ENCODE measurements around the gene DLEC1.

The DLEC1 gene

DNA sequence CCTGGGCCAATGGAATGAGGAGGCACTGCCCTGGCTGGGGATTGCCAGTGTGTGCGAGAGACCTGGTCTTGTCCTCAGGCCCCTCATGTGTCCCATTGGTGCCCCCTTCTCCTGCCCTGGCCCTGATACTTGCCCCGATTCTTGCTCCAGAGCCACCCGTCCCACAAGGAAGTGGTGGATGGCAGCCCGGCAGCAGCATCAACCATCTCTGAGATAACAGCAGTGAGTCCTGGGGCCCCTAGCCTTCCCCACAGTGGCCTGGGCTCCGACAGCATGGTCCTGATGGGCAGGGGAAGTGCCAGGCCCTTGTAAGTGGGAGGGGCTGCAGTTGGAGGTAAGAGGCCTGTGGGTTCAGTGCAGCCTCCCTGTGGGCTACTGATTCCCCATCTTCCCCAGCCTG lies 33.0 kb upstream of the DLEC1 start:
- TF ChIP-seq, protein P1, sequence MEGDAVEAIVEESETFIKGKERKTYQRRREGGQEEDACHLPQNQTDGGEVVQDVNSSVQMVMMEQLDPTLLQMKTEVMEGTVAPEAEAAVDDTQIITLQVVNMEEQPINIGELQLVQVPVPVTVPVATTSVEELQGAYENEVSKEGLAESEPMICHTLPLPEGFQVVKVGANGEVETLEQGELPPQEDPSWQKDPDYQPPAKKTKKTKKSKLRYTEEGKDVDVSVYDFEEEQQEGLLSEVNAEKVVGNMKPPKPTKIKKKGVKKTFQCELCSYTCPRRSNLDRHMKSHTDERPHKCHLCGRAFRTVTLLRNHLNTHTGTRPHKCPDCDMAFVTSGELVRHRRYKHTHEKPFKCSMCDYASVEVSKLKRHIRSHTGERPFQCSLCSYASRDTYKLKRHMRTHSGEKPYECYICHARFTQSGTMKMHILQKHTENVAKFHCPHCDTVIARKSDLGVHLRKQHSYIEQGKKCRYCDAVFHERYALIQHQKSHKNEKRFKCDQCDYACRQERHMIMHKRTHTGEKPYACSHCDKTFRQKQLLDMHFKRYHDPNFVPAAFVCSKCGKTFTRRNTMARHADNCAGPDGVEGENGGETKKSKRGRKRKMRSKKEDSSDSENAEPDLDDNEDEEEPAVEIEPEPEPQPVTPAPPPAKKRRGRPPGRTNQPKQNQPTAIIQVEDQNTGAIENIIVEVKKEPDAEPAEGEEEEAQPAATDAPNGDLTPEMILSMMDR (conservative IDR thresholded peaks at IDR 0.05; ENCODE audit: low read length), result no peak
- H3K4me3 ChIP-seq (ENCODE audit: low read length), result no peak overlapping the region
- DNase-seq (ENCODE audit: low read depth), result no peak

DNA sequence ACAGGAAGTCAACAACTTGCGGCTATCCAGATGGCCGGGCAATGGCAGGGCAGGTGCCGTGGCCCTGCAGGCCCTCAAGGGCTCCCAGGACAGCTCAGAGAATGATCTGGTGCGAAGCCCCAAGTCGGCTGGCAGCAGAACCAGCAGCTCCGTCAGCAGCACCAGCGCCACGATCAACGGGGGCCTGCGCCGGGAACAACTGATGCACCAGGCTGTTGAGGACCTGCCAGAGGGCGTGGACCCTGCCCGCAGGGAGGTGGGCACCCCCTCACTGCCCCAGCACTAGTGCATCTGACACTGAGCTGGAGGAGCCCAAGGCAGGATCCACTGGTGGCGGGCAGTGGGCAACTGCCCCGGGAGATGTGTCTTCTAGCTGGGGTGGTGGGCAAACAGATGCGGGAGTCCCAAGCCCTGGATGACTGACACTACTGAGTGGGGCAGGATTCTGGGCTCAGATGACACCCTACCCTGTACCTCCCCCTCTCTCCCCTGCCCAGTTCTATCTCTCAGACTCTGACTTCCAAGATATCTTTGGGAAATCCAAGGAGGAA lies 32.5 kb upstream of the DLEC1 start:
- no peak overlapping the region for H3K4me3 ChIP-seq (ENCODE audit: low read length)
- DNase-seq (ENCODE audit: low read depth), result no peak
- TF ChIP-seq, protein P1 (conservative IDR thresholded peaks at IDR 0.05; ENCODE audit: low read length), result no peak

DNA sequence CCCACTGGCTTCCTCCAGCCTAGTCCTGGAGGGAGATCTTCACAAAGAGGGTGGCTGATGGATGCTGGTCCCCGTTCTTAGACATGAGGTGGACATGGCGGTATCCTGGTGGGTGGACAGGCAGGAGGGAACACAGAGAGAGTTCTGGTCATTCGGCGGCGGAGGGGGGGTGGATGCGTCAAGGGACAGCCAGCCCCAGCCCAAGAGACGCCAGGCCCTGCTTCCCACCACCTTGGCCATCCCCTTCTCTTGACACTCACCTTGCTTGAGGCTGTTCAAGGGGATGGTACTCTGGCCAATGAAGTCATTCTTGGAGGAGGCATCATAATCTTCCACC lies 31.3 kb upstream of the DLEC1 start:
- DNase-seq (ENCODE audit: low read depth), result no peak
- TF ChIP-seq, protein P1 (conservative IDR thresholded peaks at IDR 0.05; ENCODE audit: low read length), result no peak
- H3K4me3 ChIP-seq (ENCODE audit: low read length), result no peak overlapping the region

DNA sequence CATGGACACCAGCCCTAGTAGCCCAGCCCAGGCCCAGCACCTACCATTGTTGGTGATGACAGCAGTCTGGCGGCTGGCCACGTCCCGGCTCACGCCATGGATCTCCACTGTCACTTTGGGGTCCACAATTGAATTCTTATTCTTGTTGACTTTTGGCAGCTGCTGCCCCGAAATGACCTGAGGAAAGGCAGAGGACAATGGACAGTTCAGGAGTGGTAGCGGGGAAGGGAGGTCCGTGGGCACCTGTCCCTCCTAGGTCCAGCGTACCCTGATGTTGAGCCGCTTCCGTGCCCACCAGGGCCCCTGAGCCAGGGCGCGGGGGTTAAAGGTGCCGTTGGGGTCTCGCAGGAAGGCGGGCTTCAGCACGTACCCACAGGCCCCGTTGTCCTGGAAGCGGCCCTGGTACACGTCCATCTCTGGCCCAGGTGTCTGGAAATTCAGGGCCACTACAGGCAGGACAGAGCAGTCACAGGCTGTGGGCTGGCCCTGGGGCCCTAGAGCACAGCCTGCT lies 30.8 kb upstream of the DLEC1 start:
- H3K4me3 ChIP-seq (ENCODE audit: low read length), result no peak overlapping the region
- DNase-seq (ENCODE audit: low read depth), result no peak
- TF ChIP-seq, protein P1 (conservative IDR thresholded peaks at IDR 0.05; ENCODE audit: low read length), result no peak

DNA sequence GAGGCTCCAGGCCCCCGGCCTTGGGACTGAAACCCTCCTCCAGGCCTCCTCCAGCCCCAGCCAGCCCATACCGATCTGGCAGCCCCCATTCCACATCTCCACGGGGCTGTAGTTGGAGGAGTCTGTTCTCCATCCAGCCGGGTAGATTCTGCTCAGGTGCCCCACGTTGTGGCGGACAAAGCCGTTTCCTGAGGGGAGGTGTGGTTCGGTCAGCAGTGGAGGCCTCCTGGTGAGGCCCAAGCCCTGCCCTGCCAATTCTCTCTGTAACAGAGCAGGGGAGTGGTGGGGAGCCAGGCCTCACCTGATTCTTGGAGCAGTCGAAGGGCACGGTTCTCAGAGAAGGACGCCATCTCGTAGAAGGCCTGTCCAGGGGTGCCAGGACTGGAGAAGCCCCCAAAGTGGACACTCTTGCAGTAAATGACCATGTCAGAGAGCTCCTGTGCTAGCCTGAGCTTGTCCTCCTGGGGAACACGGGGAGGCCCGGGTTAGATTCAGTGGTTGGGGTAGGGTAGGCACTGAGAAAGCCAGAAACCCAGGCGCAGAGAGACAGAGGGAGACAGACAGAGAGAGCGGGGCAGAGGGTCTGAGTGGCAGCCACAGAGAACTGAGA lies 29.9 kb upstream of the DLEC1 start:
- TF ChIP-seq, protein P1 (conservative IDR thresholded peaks at IDR 0.05; ENCODE audit: low read length), result no peak
- no peak overlapping the region for H3K4me3 ChIP-seq (ENCODE audit: low read length)
- no peak for DNase-seq (ENCODE audit: low read depth)

DNA sequence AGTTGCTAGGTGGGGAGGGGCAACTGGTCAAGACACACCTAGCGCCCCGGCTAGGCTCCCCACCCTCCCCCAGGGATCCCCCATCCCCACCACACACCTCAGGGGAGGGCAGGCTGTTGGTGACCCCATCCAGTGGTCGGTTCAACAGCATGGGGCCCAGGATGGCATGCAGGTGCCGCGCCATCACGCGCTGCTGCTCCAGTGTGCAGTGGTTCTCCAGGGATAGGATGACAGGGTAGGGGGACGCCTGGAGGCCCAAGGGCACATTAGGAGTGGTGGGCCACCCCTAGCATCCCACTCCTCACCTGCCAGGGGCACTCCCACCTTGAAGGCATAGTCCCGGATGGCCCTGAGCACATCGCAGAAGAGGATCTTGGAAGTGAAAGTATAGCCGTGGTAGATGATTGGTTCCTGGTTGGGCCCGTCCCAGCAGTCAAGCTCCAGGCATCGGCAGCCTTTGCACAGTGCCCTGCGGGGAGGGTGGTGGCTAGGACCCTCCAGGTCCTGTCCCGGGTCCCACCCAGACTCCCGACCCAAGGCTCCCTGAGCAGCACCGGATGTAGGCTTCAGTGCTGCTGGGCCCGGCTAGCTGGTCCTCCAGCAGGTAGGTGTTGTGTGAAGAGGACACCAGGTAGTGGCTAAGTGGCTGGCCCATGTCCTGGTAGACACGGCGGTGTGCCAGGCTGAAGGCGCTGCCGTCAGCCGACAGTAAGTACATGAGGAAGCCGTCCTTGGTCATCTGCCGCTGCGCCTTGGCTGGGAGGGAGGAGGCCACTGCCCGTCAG lies 29.0 kb upstream of the DLEC1 start:
- no peak for DNase-seq (ENCODE audit: low read depth)
- no peak overlapping the region for H3K4me3 ChIP-seq (ENCODE audit: low read length)
- TF ChIP-seq, protein P1 (conservative IDR thresholded peaks at IDR 0.05; ENCODE audit: low read length), result no peak

DNA sequence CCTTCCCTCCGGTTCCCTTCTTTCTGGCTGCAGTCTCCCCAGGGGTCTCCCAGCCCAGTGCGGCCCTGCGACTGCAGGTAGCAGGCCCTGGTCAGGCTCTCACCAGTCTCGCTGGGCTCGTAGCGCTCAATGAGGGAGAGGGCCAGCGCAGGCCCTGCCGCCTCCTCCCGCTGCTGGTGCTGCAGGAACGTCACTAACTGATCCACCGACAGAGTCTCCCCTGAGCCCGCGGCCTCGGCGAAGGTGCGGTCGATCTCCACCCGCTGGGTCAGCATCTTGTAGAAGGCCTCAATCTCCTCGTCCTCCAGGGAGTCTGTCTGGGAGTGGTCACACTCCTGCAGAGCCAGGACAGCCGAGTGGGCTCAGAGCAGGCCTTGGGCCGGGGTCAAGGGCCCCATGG lies 27.9 kb upstream of the DLEC1 start:
- H3K4me3 ChIP-seq (ENCODE audit: low read length), result no peak overlapping the region
- DNase-seq (ENCODE audit: low read depth), result no peak
- TF ChIP-seq, protein P1 (conservative IDR thresholded peaks at IDR 0.05; ENCODE audit: low read length), result no peak

Measured in AG10803 (cell line).